Transverse colon (tissue), 4 donors: ENCODE data around the gene DGKZ.

Experiments used
- EP300 ChIP-seq: sonication (generic); formaldehyde crosslinking; IDR thresholded peaks from one replicate; pipeline ENCODE4 v1.6.1; 2017; ENCODE audit warnings: antibody characterized with exemption, low read depth
- POLR2A ChIP-seq: fragments of 450-650 bp; IDR thresholded peaks from one replicate; pipeline ENCODE4 v1.6.1; 2016; ENCODE audit warnings: antibody characterized with exemption, mild to moderate bottlenecking, moderate library complexity
- POLR2AphosphoS5 ChIP-seq, 3 donors: sonication (generic); formaldehyde crosslinking; IDR thresholded peaks; one replicate each; pipeline ENCODE4 v1.6.1; 2016; ENCODE audit warnings: antibody characterized with exemption in 3 of 3
- TF ChIP-seq, protein P1 (sequence below), 5 experiments: fragments of 200-600 bp in 3 of 5; fragments of 450-650 bp in 2 of 5; sonication (generic) in 3 of 5; IDR thresholded peaks; 1 replicate in 2 of 5; 2 replicates in 3 of 5; pipeline ENCODE4 v1.5.1; 2016 to 2017; ENCODE audit warnings: antibody characterized with exemption in 5 of 5, inconsistent platforms in 3 of 5, mild to moderate bottlenecking in 2 of 5, moderate library complexity in 1 of 5

DNA sequence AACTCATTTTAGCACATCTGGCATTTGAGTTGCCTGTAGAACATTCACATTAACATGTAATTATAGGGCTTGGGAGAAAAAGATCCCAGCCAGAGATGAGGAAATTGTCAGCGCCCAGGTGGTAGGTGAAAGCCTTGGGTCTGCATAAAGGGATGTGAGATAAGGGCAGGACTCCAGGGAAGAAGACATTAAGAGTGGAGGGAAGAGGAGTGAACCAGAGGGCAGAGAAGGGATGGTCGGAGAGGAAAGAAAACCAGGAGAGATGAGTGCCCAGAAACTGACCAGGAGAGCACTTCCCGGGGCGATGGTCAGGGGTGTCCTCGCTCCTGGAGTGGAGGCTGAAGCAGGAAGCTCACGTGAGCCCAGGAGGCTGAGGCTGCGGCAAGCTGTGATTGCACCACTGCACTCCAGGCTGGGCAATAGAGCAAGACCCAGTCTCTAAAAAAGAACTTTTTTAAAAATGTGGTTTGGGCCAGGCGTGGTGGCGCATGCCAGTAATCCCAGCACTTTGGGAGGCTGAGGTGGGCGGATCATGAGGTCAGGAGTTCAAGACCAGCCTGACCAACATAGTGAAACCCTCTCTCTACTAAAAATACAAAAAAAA, 20.3 kb upstream of the DGKZ start:
- TF ChIP-seq, protein P1, sequence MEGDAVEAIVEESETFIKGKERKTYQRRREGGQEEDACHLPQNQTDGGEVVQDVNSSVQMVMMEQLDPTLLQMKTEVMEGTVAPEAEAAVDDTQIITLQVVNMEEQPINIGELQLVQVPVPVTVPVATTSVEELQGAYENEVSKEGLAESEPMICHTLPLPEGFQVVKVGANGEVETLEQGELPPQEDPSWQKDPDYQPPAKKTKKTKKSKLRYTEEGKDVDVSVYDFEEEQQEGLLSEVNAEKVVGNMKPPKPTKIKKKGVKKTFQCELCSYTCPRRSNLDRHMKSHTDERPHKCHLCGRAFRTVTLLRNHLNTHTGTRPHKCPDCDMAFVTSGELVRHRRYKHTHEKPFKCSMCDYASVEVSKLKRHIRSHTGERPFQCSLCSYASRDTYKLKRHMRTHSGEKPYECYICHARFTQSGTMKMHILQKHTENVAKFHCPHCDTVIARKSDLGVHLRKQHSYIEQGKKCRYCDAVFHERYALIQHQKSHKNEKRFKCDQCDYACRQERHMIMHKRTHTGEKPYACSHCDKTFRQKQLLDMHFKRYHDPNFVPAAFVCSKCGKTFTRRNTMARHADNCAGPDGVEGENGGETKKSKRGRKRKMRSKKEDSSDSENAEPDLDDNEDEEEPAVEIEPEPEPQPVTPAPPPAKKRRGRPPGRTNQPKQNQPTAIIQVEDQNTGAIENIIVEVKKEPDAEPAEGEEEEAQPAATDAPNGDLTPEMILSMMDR (IDR thresholded peaks at IDR 0.05) = no peak
- no peak for TF ChIP-seq POLR2A
- TF ChIP-seq EP300 = no peak
- no peak for TF ChIP-seq POLR2AphosphoS5 (IDR thresholded peaks at IDR 0.05)
